Neural progenitor cell (in vitro differentiated cells): ENCODE results near the gene PTX4. TPM values are rescaled to one million over a fixed set of nuclear protein-coding genes. Genes with fewer than 3 reads are reported as not detected.

Experiments
- DNase-seq: peaks from one replicate; pipeline ENCODE4 v3.0.0-alpha.2; 2016; ENCODE audit warnings: low spot score
- H2AFZ ChIP-seq: fragments of 200-600 bp; sonication (generic); replicated peaks from 2 replicates; pipeline ENCODE4 v1.6.1; 2016; ENCODE audit warnings: antibody characterized with exemption
- H3F3A ChIP-seq: fragments of 200-600 bp; sonication (generic); 2 replicates; pipeline ENCODE4 v1.6.1; 2016; ENCODE audit warnings: antibody characterized with exemption, low read depth
- H3K27ac ChIP-seq: fragments of 200-600 bp; sonication (generic); 2 replicates; pipeline ENCODE4 v1.5.1; 2016; ENCODE audit warnings: mild to moderate bottlenecking
- H3K27me3 ChIP-seq: fragments of 200-600 bp; sonication (generic); 2 replicates; pipeline ENCODE4 v1.6.1; 2016; ENCODE audit warnings: mild to moderate bottlenecking, moderate library complexity
- H3K36me3 ChIP-seq: fragments of 200-600 bp; sonication (generic); 2 replicates; pipeline ENCODE4 v1.5.1; 2016
- H3K4me1 ChIP-seq: fragments of 200-600 bp; sonication (generic); 2 replicates; pipeline ENCODE4 v1.6.1; 2016; ENCODE audit warnings: mixed run types
- H3K4me2 ChIP-seq: fragments of 200-600 bp; sonication (generic); 2 replicates; pipeline ENCODE4 v1.6.1; 2016
- H3K4me3 ChIP-seq: fragments of 200-600 bp; sonication (generic); 2 replicates; pipeline ENCODE4 v1.5.1; 2016
- H3K79me2 ChIP-seq: fragments of 200-600 bp; sonication (generic); 2 replicates; pipeline ENCODE4 v1.6.1; 2016; ENCODE audit warnings: low read depth
- H3K9ac ChIP-seq: fragments of 200-600 bp; sonication (generic); 2 replicates; pipeline ENCODE4 v1.6.1; 2016
- H3K9me3 ChIP-seq: fragments of 200-600 bp; sonication (generic); 2 replicates; pipeline ENCODE4 v1.5.1; 2016; ENCODE audit warnings: low read depth
- H4K20me1 ChIP-seq: fragments of 200-600 bp; sonication (generic); 2 replicates; pipeline ENCODE4 v1.6.1; 2016; ENCODE audit warnings: low read depth
- H3K27ac Mint-ChIP-seq: 3 replicates; pipeline ENCODE4 v1.8.0; 2021; ENCODE audit warnings: mixed read lengths
- H3K27me3 Mint-ChIP-seq: 2 replicates; pipeline ENCODE4 v1.8.0; 2022; ENCODE audit warnings: low read depth, mild to moderate bottlenecking, inconsistent platforms, moderate library complexity, mixed read lengths; ENCODE audit not compliant: insufficient read depth
- H3K36me3 Mint-ChIP-seq: 3 replicates; pipeline ENCODE4 v1.8.0; 2021; ENCODE audit warnings: mixed read lengths
- H3K4me1 Mint-ChIP-seq: 3 replicates; pipeline ENCODE4 v1.8.0; 2021; ENCODE audit warnings: mixed read lengths
- H3K4me3 Mint-ChIP-seq: 3 replicates; pipeline ENCODE4 v1.8.0; 2021; ENCODE audit warnings: mild to moderate bottlenecking, moderate library complexity, mixed read lengths
- H3K9me3 Mint-ChIP-seq: 3 replicates; pipeline ENCODE4 v1.8.0; 2020; ENCODE audit warnings: mixed read lengths
- EZH2 ChIP-seq: fragments of 200-600 bp; sonication (generic); IDR thresholded peaks from 2 replicates; pipeline ENCODE4 v1.6.1; 2017; ENCODE audit warnings: antibody characterized with exemption, mild to moderate bottlenecking, moderate library complexity
- EZH2phosphoT487 ChIP-seq: fragments of 200-600 bp; sonication (generic); IDR thresholded peaks from 2 replicates; pipeline ENCODE4 v1.6.1; 2017; ENCODE audit warnings: antibody characterized with exemption
- total RNA-seq: library from RNA; depleted of rRNA; stranded (reverse); fragments of >200 nt; gene quantifications from 2 replicates; pipeline ENCODE4 v1.2.3, GENCODE V29; 2015; ENCODE audit warnings: low replicate concordance
- TF ChIP-seq, protein P1 (sequence below): fragments of 200-600 bp; sonication (generic); IDR thresholded peaks from 2 replicates; pipeline ENCODE4 v1.5.1; 2017; ENCODE audit warnings: antibody characterized with exemption, mild to moderate bottlenecking

The PTX4 gene
- total RNA-seq, 1 donor from 2014 or later = not detected

DNA sequence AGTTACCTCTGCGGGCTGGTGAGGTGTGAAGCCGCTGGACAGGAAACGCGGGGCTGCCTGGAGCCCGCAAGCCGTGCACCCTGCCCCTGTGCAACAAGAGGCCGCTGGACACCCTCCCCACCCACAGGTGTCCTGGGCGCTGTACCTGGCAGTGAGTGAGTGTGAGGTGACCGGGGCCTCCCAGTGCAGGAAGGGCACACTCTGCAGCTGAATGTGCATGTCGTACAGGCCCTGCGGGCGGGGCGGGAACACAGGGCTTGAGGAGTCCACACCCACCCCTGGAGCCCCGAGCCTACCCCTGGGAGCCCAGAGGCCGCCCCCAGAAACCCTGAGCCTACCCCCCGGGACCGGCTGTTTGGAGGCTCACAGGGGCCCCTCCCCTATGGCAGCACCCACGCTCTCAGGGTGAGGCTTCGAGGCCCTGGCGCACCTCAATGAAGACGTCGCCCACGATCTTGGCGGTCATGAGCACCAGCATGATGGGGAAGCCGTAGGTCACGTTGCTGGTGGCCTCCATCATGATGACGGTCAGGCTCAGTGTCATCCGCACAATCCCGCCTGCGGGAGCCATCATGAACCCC is 40.1 kb downstream of the PTX4 start:
- H2AFZ ChIP-seq = no peak overlapping the region
- no peak overlapping the region for H3K4me3 Mint-ChIP-seq

DNA sequence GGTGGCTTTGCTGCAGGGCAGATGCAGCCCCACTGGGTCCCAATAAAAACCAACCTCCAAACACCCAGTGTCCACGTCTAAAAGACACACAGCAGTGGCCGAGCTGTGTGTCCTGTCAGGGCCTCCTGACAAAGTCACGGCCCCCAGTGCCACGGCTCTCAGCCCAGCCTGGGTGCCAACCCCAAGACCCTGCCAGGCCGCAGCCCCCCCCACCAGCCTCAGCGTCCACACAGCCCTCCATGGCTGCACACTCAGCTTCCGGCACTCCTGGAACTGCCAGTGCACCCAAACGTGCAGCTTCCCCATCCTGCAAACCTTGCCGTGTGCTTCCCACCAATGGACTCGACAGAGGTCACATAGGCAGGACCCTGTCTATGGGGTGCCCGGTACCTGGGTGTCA is 40.8 kb downstream of the PTX4 start:
- H4K20me1 ChIP-seq = no peaks in the 10 kb centered on the region
- H2AFZ ChIP-seq = no peak overlapping the region
- H3K27ac ChIP-seq = no peak overlapping the region
- TF ChIP-seq, protein P1, sequence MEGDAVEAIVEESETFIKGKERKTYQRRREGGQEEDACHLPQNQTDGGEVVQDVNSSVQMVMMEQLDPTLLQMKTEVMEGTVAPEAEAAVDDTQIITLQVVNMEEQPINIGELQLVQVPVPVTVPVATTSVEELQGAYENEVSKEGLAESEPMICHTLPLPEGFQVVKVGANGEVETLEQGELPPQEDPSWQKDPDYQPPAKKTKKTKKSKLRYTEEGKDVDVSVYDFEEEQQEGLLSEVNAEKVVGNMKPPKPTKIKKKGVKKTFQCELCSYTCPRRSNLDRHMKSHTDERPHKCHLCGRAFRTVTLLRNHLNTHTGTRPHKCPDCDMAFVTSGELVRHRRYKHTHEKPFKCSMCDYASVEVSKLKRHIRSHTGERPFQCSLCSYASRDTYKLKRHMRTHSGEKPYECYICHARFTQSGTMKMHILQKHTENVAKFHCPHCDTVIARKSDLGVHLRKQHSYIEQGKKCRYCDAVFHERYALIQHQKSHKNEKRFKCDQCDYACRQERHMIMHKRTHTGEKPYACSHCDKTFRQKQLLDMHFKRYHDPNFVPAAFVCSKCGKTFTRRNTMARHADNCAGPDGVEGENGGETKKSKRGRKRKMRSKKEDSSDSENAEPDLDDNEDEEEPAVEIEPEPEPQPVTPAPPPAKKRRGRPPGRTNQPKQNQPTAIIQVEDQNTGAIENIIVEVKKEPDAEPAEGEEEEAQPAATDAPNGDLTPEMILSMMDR = no peak
- TF ChIP-seq EZH2 = no peak
- no peak for TF ChIP-seq EZH2phosphoT487
- H3K9me3 ChIP-seq = no peaks in the 10 kb centered on the region
- H3K4me2 ChIP-seq = no peak overlapping the region
- H3K79me2 ChIP-seq = no peaks in the 10 kb centered on the region
- no peak overlapping the region for H3K4me3 ChIP-seq
- no peaks in the 10 kb centered on the region for H3K36me3 ChIP-seq
- no peaks in the 10 kb centered on the region for H3K4me1 ChIP-seq
- no peak overlapping the region for H3K9ac ChIP-seq
- Mint-ChIP-seq H3K4me3 (no peak overlapping the region), H3K27ac (no peak overlapping the region), H3K4me1 (no peaks in the 10 kb centered on the region), H3K9me3 (no peaks in the 10 kb centered on the region), H3K36me3 (peaks cover 6% of the 10 kb centered on the region), H3K27me3 (peaks cover 3% of the 10 kb centered on the region)
- H3F3A ChIP-seq = no peaks in the 10 kb centered on the region
- no peaks in the 10 kb centered on the region for H3K27me3 ChIP-seq
- DNase-seq = no peak

More for the DNA sequence above, 40.1 kb downstream of the PTX4 start:
- Mint-ChIP-seq H3K27me3 (peaks cover 3% of the 10 kb centered on the region), H3K9me3 (no peaks in the 10 kb centered on the region), H3K4me1 (no peaks in the 10 kb centered on the region), H3K36me3 (peaks cover 6% of the 10 kb centered on the region), H3K27ac (no peak overlapping the region)
- Histone ChIP-seq H3K9ac (no peak overlapping the region), H4K20me1 (no peaks in the 10 kb centered on the region), H3K36me3 (no peaks in the 10 kb centered on the region), H3K27ac (no peak overlapping the region), H3K27me3 (no peaks in the 10 kb centered on the region), H3K79me2 (no peaks in the 10 kb centered on the region), H3F3A (no peaks in the 10 kb centered on the region), H3K4me1 (no peaks in the 10 kb centered on the region), H3K9me3 (no peaks in the 10 kb centered on the region), H3K4me3 (no peak overlapping the region), H3K4me2 (no peak overlapping the region)
- no peak for DNase-seq
- TF ChIP-seq EZH2phosphoT487 (no peak), EZH2 (no peak)
- TF ChIP-seq, protein P1 = no peak

- H3K9me3 ChIP-seq = no peaks in the 10 kb centered on the region
- Mint-ChIP-seq H3K27ac (no peak overlapping the region), H3K27me3 (peaks cover 3% of the 10 kb centered on the region), H3K36me3 (peaks cover 3% of the 10 kb centered on the region), H3K4me3 (no peak overlapping the region), H3K4me1 (no peaks in the 10 kb centered on the region), H3K9me3 (no peaks in the 10 kb centered on the region)
- H3K4me3 ChIP-seq = no peak overlapping the region
- TF ChIP-seq, protein P1 = no peak
- no peak for TF ChIP-seq EZH2phosphoT487
- H3K4me1 ChIP-seq = no peaks in the 10 kb centered on the region
- no peaks in the 10 kb centered on the region for H3K36me3 ChIP-seq
- H2AFZ ChIP-seq = no peak overlapping the region
- no peak overlapping the region for H3K27ac ChIP-seq
- no peak overlapping the region for H3K4me2 ChIP-seq
- DNase-seq = no peak
- H3K27me3 ChIP-seq = no peaks in the 10 kb centered on the region
- H3K9ac ChIP-seq = no peak overlapping the region
- no peaks in the 10 kb centered on the region for H3F3A ChIP-seq
- no peaks in the 10 kb centered on the region for H4K20me1 ChIP-seq
- no peaks in the 10 kb centered on the region for H3K79me2 ChIP-seq
Observed at GRCh38 chr16:1446296-1447080, 42.3 kb downstream of the PTX4 start.
